Kidney (tissue), 14 donors: ENCODE results near the gene AMDHD2. TPM values are rescaled to one million over a fixed set of nuclear protein-coding genes. Genes with fewer than 3 reads are reported as not detected.
A peak's percentile ranks its signal among the peaks of the same experiment; 100 is the strongest.

Experiments used
- DNase-seq, 5 donors: peaks; one replicate each; pipeline ENCODE4 v3.0.0-alpha.2; 2013 to 2020
- FAIRE-seq: peaks from 2 replicates; lab custom pipeline; 2012; peaks lifted over from hg19 to GRCh38; lab: Jason Lieb, UNC
- H3K27ac ChIP-seq, 2 donors: one replicate each; pipeline ENCODE4 v1.7.0; 2013; ENCODE audit warnings: low read depth in 2 of 2, low read length in 2 of 2, inconsistent platforms in 1 of 2
- H3K27me3 ChIP-seq: one replicate; pipeline ENCODE4 v1.7.1; 2013; ENCODE audit warnings: low read length, inconsistent platforms; ENCODE audit not compliant: control insufficient read depth, insufficient read depth
- H3K36me3 ChIP-seq, 3 donors: one replicate each; pipeline versions ENCODE4 v1.7.0 to v1.7.1; 2013; ENCODE audit warnings: low read length in 3 of 3, control low read depth in 1 of 3, inconsistent platforms in 1 of 3; ENCODE audit not compliant: insufficient read depth in 3 of 3, control insufficient read depth in 2 of 3
- H3K4me1 ChIP-seq, 3 donors: one replicate each; pipeline versions ENCODE4 v1.7.0 to v1.7.1; 2013; ENCODE audit warnings: low read length in 3 of 3, inconsistent platforms in 1 of 3, low read depth in 1 of 3; ENCODE audit not compliant: control insufficient read depth in 2 of 3, insufficient read depth in 2 of 3
- H3K4me3 ChIP-seq, 3 donors: one replicate each; pipeline versions ENCODE4 v1.7.0 to v1.8.1; 2013; ENCODE audit warnings: low read length in 3 of 3, control low read depth in 1 of 3, inconsistent platforms in 1 of 3
- H3K9ac ChIP-seq, 3 donors: one replicate each; pipeline versions ENCODE4 v1.7.0 to v1.7.1; 2013; ENCODE audit warnings: low read length in 3 of 3, control low read depth in 1 of 3, inconsistent platforms in 1 of 3
- H3K9me3 ChIP-seq, 3 donors: one replicate each; pipeline versions ENCODE4 v1.7.0 to v1.7.1; 2013; ENCODE audit warnings: low read length in 3 of 3, control low read depth in 1 of 3, inconsistent platforms in 1 of 3; ENCODE audit not compliant: control insufficient read depth in 2 of 3, insufficient read depth in 1 of 3
- CTCF ChIP-seq: IDR thresholded peaks from 3 replicates; pipeline ENCODE4 v1.5.1; 2012; ENCODE audit warnings: mild to moderate bottlenecking, moderate library complexity, borderline replicate concordance; ENCODE audit not compliant: insufficient read depth; ENCODE audit errors: extremely low read depth
- intact Hi-C: fragments of 100-400 bp; cut with DNase I; formaldehyde crosslinking; loops from one replicate; pipeline ENCODE4 v1.11.1; 2022
- polyA plus RNA-seq: library from polyadenylated mRNA; stranded (reverse); fragments of 350-450 nt; fragmentation: Illumina TruSeq; extraction: RNeasy Lipid Tissue Mini Kit (QIAGEN cat#74804); gene quantifications from one replicate; pipeline ENCODE4 v1.2.3, GENCODE V29; 2014; ENCODE audit warnings: low read depth, low replicate concordance; ENCODE audit not compliant: insufficient read depth
- total RNA-seq: library from RNA; stranded (reverse); fragmentation: NEBNext Ultra II Directional; extraction: Animal tissue kit (Norgen Biotek cat#: 25700); gene quantifications from one replicate; pipeline ENCODE4 v1.2.1, GENCODE V29; 2021
- donor health status: control.
- donor health status: control.
- donor health status: control.
- donor health status: control.
- donor health status: control.
- donor health status: DM: yes; HTN: yes; CAD: no.
- donor health status: Normal renal cell carcinoma (clear cell type).

Gene AMDHD2
- total and polyA plus RNA-seq, 2 donors from 2014 or later: 51.8 to 52.1 TPM

- no peak overlapping the region for H3K9ac ChIP-seq
- intact Hi-C loops: no loop called here
- no peak overlapping the region for H3K27ac ChIP-seq
- TF ChIP-seq CTCF: no peak
- H3K9me3 ChIP-seq: no peaks in the 10 kb centered on the region
- peaks cover 0 to 36% (median 0%) of the 10 kb centered on the region in 3 donors for H3K4me1 ChIP-seq
- H3K36me3 ChIP-seq: no peaks in the 10 kb centered on the region
- H3K27me3 ChIP-seq: no peaks in the 10 kb centered on the region
- FAIRE-seq (no peak), DNase-seq (peak in 2 of 5 donors; percentile 32 to 75)
- no peak overlapping the region for H3K4me3 ChIP-seq
These were observed 48.3 kb upstream of the AMDHD2 start for GRCh38 chr16:2471653-2472487.

GRCh38 chr16:2472488-2472864 lies 47.7 kb upstream of the AMDHD2 start:
- FAIRE-seq (no peak), DNase-seq (peak in 1 of 5 donors; percentile 80)
- no peaks in the 10 kb centered on the region for H3K9me3 ChIP-seq
- no peaks in the 10 kb centered on the region for H3K36me3 ChIP-seq
- H3K27me3 ChIP-seq: no peaks in the 10 kb centered on the region
- no peak for TF ChIP-seq CTCF
- no peak overlapping the region for H3K4me3 ChIP-seq
- H3K9ac ChIP-seq: no peak overlapping the region
- no peak overlapping the region for H3K27ac ChIP-seq
- intact Hi-C loops: no loop called here
- H3K4me1 ChIP-seq: peaks cover 0 to 38% (median 3%) of the 10 kb centered on the region in 3 donors

GRCh38 chr16:2472885-2473445 lies 47.2 kb upstream of the AMDHD2 start:
- H3K27ac ChIP-seq: no peak overlapping the region
- no peak overlapping the region for H3K4me3 ChIP-seq
- peak in 2 of 5 donors; percentile 68 to 81 for DNase-seq
- no peaks in the 10 kb centered on the region for H3K36me3 ChIP-seq
- no peaks in the 10 kb centered on the region for H3K9me3 ChIP-seq
- peaks cover 0 to 43% (median 8%) of the 10 kb centered on the region in 3 donors for H3K4me1 ChIP-seq
- intact Hi-C loops: no loop called here
- no peak overlapping the region for H3K9ac ChIP-seq
- FAIRE-seq: no peak
- H3K27me3 ChIP-seq: no peaks in the 10 kb centered on the region
- TF ChIP-seq CTCF: no peak
